T-helper 1 cell (primary cell): ENCODE results near the gene TIMD4.

ENCODE experiments used
- DNase-seq, 5 donors: peaks; one replicate each; pipeline ENCODE4 v3.0.0-alpha.2; 2012 to 2020

The TIMD4 gene

DNA sequence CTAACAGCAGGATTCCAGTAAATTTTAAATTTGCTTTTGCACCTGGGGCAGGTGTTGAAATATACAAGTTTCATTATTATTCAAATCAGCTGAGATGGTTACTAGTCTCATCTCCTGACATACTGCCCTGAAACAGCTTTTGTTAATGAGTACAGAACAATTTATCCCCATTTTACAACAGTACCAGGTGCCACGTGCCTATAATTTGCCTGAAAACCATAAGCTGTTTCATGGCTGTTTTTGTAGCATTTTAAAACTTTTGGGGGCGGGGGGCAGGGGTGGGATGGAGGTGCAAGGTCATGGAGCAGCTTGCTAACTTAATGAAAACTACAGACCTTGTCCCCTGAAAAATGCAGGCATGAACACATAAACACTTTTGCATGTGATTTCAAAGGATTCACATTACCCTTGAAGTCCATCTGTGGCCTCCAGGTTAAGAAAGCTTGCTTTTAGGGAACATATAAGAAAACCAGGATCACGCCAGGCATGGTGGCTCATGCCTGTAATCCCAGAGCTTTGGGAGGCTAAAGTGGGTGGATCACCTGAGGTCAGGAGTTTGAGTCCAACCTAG, 42.1 kb downstream of the TIMD4 start:
- DNase-seq = no peak

DNA sequence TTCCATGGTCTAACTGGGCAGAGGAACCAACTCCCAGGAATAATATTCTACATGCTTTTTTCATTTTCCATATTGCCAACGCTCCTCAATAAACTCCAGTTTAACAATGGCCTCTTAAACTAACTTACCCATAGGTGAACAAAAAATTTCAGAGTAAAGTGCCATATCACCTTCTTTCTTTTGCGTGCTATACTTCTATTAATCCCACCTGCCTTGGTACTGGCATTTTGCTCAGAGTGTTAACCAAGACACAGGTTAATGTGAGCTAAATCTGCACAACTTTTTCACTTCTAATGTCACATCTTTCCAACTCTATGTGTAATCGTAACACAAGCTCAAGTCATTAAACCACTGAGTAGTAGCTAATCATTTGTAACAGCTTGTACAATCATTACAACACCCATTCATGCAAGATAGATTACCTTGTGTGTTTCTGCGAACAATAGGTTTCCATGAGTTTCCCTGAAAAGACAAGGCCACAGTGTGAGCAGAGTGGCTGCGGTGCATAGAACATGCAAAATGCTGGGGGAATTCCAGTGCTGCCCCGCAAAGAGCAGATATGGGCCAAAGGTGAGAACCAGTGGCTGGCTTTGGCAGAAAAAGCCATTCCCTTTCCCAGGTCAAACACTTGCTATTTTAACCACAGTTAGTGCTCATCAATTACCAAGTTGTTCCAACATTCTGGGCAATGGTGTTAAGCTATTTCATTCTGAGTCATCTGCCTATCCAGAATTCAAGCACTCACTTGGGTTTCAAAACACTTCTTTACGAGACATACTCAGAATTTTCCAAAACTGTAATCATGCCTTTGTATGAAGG, 42.8 kb downstream of the TIMD4 start:
- peak in 2 of 5 donors; percentile 2 to 82 for DNase-seq

DNA sequence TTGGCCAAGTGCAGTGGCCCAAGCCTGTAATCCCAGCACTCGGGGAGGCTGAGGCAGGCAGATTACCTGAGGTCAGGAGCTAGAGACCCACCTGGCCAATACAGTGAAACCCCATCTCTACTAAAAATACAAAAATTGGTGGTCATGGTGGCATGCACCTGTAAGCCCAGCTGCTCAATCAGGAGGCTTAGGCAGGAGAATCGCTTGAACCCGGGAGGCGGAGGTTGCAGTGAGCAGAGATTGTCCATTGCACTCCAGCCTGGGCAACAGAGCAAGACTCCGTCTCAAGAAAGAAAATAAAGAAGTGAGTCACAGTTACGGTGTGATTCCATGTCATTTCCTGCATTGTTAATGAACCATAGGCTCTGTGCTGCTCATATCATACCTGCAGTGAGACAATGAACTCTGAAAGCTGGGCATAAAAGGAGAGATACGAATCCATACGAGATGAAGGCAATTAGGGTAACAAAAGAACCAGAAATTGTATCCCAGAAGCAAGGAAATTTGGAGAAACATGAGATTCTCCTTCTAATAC, 44.6 kb downstream of the TIMD4 start:
- DNase-seq = no peak

DNA sequence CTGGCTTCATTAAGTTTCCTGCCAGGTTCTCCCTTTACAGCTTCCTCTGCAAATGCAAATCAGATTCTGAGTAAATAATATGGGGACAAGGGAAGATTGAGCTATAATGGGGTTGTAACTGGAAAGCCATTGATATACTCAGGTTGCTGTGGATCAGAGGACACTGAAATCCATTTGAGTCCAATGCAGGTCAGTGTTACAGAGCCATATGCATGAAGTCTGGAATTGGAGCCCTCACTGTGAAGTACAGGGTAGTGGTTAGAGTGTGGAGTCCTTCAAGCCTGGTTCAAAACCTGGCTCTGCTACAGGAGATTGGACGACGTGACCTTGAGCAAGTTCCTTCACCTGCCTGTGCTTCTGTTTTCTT, 48.7 kb downstream of the TIMD4 start:
- DNase-seq = no peak

DNA sequence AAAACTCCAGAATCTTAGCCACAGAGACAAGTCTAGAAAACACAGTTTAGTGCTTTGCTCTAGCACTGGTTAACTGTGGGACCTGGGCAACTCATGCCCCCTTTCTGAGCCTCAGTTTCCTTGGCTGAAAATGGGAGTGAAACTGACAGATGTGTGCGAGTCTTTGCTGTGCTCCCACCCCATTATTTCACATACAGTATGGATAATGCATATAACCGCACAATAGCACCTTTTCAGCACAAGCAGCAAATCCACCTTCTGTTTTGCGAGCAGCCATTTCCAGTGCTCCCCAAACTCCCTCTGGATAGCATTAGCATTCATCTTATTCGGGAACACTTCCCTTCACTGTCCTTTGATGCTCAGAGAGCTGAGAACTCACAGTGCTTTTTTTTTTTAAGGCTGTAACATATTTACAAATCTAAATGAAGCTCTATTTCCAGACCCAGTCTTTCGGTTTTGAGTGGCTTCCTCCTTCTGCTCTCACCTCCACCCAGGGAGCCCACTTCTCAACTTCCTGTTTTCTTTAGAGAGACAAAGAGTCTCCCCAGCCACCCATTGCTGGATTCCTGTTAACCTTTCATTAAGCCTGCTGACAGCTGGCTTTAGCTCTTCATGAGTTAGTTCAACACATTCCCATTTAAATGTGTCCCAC, 49.2 kb downstream of the TIMD4 start:
- DNase-seq = peak in 2 of 5 donors; percentile 12 to 77

DNA sequence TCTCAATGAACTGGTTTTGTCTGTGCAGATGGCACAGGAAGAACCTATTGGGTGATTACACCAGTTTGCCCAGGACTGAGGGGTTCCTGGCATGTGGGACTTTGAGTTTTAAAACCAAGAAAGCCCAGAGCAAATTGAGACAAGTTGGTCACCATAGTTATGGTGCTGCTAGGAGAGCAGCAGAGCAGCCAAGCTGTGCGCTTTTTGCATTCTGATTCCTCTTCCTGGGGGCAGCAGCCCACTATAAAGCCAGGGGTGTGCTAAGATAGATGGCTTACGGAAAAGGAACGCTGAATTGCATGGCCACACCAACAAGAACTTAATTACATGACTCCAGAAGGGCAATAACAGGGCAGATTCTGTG, 49.7 kb downstream of the TIMD4 start:
- DNase-seq = no peak

DNA sequence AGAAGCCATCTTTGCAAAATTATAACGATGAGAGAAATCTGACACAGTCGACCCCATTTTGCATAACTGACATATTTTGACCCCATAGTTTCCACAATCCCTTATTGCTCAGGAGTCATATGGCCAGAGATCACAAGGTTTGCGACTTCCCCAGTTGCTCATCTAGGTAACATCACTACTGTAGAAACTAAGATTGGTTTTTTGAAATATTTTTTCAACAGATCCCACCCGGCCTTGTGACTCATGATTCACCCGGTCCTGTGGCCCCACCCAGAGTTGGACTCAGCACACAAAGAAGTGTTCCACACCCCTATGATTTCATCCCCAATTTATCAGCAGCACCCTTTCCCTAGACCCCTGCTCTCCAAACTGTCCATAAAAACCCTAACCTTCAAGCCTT, 50.2 kb downstream of the TIMD4 start:
- no peak for DNase-seq

DNA sequence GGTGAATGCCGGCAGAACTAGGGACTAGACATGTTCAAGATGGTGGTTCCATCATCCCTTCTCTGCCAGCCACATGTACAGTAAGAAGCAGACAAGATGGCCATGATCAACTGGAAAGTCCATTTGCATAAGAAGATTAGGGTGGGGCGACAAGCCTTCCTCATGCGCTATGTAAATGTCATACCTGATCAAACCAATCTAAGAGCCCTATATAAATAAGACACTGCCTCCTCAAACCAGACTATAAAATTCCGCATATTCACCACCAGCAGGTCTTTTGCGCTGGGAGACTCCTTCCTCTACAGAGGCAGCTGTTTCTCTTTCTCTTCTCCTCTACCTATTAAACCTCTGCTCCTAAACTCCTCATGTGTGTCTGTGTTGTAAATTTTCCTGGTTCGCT, 53.8 kb downstream of the TIMD4 start:
- DNase-seq = no peak

DNA sequence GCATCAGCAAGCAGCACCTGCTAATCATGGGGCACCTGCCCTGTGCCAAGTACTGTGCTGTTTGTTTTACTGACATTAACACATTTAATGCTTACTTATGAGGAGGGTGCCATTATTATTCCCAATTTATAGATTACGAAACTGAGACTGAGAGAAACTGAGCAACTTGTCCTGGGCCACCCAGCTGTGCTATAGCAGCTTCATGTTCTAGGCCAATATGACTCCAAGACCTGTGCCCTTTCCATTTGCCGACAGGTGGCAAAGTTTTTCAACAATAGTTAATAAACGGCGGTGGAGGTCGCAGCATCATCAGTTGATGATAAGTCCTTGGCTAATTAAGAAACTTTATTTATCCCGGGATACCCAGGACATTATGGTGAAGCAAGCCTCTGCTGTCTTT, 55.4 kb downstream of the TIMD4 start:
- DNase-seq = no peak

DNA sequence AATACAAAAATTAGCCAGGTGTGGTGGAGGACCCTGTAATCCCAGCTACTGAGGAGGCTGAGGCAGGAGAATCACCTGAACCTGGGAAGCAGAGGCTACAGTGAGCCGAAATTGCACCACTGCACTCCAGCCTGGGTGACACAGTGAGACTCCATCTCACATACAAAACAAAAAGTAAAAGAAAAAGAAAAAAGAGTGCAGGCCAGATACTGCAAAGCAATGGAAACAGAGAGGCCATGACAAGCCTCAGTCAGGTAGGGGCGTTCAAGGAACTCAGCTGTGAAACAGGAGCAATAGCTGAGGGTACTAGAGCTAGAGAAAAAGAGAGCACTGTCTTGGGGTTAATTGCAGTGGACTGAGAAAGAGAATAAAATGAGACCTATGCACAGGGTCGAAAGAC, 56.2 kb downstream of the TIMD4 start:
- no peak for DNase-seq

DNA sequence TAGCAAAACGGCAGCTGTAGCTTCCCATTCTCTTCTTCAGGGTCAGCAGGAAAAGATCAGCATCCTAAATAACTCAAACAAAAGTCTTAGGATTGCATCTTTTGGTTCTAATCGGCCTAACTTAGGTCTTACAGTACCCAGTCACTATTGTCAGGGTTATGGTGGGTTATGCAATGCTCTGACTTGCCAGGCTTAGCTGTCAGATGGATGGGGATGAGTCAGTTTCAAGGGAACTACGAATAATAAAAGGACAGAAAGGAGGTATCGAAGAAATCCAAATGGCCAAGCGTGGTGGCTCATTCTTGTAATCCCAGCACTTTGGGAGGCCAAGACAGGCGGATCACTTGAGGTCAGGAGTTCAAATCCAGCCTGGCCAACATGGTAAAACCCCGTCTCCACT, 66.5 kb downstream of the TIMD4 start:
- DNase-seq = no peak

DNA sequence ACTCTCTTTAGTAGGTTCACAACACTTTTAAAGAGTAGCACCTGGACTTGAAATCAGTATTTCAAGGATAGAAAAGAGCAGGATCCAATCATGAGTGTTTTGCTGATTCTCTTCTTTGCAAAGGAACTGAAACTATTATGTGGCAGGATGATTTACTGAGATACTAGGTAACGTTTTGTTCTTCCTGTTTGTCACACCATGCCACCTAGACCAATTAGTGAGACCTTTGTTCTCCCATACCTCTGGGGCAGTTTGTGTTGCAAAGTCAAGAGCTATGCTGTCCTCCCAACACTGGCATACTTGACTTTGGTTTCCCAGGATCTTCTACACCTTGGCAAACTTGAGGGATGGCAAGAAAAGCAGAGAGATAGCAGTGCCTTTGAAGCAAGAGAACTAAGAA, 69.5 kb downstream of the TIMD4 start:
- peak in 1 of 5 donors; percentile 77 for DNase-seq

DNA sequence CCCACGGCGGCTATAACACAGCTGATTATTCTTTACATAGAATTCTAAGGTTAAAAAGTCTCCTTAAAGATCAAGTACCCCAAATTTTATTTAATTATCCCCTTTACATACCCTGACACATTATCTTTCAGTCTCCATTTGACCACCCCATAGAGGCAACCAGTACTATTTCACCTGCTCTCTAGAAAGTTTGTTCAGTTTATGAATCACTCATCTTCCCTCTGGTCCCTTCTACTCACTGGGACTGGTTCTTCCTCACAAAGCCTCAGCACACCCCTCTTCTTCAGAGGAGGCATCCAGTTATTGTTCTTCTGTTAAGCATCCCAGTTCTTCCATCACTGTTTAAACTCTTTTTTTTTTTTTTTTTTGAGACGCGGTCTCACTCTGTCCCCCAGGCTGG, 70.2 kb downstream of the TIMD4 start:
- peak in 1 of 5 donors; percentile 17 for DNase-seq

DNA sequence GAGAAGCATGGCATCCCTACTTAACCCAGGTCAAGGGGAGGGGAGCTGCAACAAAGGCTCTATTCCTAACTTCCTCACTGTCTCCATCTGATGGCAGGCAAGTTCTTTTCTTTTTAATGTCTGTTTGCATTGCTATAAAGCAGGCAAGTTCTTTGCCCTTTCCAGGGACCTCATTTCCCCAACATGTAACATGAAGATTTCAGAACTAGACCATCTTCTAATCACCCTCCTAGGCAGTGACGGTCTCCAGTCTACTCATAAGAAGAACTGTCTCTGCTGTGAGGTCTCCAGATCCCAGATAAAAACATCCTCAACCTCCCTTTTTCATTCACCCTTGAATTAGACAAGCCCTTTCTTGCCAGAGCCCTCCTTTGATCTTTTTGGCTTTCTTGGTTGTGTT, 70.8 kb downstream of the TIMD4 start:
- peak in 1 of 5 donors; percentile 54 for DNase-seq

DNA sequence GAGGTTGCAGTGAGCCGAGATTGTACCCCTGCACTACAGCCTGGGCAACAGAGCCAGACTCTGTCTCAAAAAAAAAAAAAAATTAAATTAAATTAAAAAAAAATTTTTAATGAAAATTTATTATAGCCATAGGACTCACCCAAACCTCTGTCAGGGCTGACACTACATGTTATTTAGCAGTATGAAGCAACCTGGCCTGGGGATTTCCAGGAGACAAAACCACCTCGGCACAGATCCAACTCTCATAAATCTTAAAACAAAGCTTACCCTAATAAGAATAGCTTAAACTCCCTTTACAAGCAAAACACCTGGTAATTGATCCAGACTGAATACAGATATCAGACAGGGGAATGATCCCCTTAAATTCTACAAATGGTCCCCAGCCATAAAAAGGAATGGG, 74.5 kb downstream of the TIMD4 start:
- no peak for DNase-seq

DNA sequence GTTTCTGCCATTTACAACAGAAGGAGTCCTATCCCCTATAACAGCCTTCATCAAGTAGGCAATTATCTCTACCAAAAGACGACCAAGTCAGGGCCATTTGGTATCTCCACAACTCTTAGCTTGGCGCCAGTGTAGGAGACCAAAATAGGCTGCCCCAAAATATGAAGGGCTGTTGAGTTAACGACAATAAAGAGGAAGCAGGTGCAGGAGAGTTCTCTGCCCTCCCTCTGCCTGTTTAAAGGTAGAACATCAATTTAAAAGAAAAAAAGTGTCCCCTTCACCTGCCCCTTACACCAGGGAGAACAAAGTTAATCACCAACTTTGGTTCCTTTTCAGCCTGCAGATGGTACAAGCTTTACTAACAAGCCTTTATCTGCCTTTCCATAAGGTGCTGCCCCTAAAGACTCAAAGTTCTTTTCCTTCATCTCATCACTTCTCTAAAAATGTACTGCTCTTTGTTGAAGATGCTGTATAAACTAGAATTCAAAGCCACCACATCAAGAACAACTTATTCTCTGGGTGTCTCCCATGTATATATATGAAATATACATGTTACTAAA, 79.6 kb downstream of the TIMD4 start:
- no peak for DNase-seq

DNA sequence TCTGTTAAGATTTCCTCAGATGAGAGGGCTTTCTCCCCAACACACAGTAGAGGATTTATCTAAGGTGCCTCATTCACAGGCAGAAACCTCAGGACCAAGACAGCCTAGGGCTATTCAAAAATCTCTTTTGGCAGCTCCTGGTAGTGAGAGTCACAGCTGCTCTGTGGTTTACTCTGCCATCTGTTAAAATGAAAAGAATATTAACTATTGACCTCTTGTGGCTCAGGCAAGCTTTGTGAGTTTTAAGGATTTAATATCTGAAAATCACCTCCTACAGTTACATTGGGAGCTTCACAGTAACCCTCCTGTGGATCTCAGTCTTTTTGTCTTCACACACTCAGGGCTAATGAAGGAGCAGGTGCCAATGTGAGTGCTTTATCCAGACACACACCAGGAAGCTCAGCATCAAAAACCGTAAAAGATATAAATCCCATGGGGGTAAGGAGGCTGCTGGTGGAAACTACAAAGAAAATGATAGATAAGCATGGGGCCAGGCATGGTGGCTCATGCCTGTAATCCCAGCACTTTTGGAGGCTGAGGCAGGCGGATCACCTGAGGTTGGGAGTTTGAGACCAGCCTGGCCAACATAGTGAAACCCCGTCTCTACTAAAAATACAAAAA, 83.3 kb downstream of the TIMD4 start:
- DNase-seq = no peak

DNA sequence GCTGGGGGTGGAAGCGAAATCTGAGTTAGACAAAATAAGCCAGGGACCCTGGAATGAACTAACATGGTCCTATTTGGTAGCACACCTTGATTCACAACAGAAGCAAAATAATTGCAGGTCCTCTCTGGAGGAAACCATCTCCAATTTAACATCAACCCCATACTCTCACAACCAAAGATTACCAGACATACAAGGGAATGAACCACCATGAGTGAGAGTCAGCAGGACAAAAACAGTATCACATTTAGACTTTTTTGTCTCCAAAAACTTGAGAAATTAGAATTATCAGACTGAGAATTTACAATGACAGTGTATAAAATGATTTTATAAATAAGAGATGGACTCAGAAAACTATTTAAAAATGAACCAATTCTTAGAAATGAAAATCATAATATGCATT, 91.8 kb downstream of the TIMD4 start:
- DNase-seq = no peak

DNA sequence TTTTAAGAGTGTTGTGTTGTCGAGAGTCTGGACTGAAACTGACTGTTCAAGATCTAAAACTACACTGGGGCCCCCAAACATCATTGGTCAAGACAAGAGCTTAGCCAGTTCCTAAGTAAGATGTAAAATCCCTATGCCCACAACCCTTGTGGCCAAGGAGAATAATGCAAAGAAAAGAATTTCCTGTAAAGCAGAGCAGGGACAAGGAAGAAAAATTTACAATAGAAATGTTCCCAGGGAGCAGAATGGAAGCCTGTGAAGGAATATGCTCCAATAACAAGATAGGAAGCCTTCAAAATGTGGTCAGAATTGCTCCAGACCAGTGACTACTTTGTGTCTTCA, 92.6 kb downstream of the TIMD4 start:
- DNase-seq = no peak
